Panc1 (cell line): Measurements from ENCODE around the gene CGREF1.

Source experiments
- CTCF ChIP-seq: fragments of 450-650 bp; IDR thresholded peaks from 2 replicates; pipeline ENCODE4 v1.5.1; 2017; ENCODE audit warnings: mild to moderate bottlenecking
- POLR2AphosphoS5 ChIP-seq: IDR thresholded peaks from 2 replicates; pipeline ENCODE4 v1.6.1; 2012; ENCODE audit warnings: mild to moderate bottlenecking, low read depth, low read length, moderate library complexity
- REST ChIP-seq, 2 experiments: IDR thresholded peaks; 2 replicates each; pipeline ENCODE4 v1.6.1; 2011 to 2012; ENCODE audit warnings: low read depth in 2 of 2, control low read depth in 1 of 2, low read length in 1 of 2, mild to moderate bottlenecking in 1 of 2, moderate library complexity in 1 of 2; ENCODE audit not compliant: insufficient read depth in 1 of 2
- TCF7L2 ChIP-seq: IDR thresholded peaks from 2 replicates; pipeline ENCODE4 v1.6.1; 2011; ENCODE audit warnings: mild to moderate bottlenecking, low read depth, low read length, inconsistent platforms

DNA sequence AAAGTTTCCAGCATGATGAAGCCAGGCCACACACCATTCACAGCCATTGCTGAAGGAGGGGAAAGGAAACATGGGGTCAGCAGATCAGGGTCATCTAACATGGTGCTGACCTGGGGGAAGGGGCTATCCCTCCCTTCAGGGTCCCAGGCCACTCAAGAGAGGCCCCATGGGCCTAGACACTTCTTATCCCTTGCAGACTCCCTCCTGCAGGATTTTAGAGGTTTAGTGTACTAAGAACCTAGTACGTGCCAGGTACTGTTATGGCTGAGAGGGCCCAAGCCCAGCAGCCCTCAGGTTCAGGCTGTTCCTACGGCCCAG, 23.5 kb downstream of the CGREF1 start:
- TF ChIP-seq CTCF (no peak), REST (IDR thresholded peaks at IDR 0.05; ENCODE audit: insufficient read depth in 1 of 2, low read depth in 2 of 2, low read length in 1 of 2) (no peak), POLR2AphosphoS5 (no peak), TCF7L2 (no peak)
